H1 (cell line): ENCODE measurements around the gene ZNF528. TPM values are rescaled to one million over a fixed set of nuclear protein-coding genes. Genes with fewer than 3 reads are reported as not detected.

Experiments used
- BRCA1 ChIP-seq: IDR thresholded peaks from 2 replicates; pipeline ENCODE4 v1.6.1; 2012; ENCODE audit warnings: low read depth, low read length, improper control_type of control experiment
- FOSL1 ChIP-seq: IDR thresholded peaks from 2 replicates; pipeline ENCODE4 v1.6.1; 2011; ENCODE audit warnings: mild to moderate bottlenecking, low read depth, low read length, moderate library complexity; ENCODE audit not compliant: insufficient read depth
- KDM1A ChIP-seq: fragments of 200-600, 300-600 bp; sonication (generic); IDR thresholded peaks from 2 replicates; pipeline ENCODE4 v1.7.1; 2016; ENCODE audit warnings: mild to moderate bottlenecking, low read length, borderline replicate concordance
- KDM5A ChIP-seq: fragments of 200-600 bp; IDR thresholded peaks from 2 replicates; pipeline ENCODE4 v1.7.1; 2012; ENCODE audit warnings: mild to moderate bottlenecking, low read length, inconsistent platforms, mixed read lengths
- RBBP5 ChIP-seq: IDR thresholded peaks from 2 replicates; pipeline ENCODE4 v1.7.1; 2012; ENCODE audit warnings: low read depth, mild to moderate bottlenecking, inconsistent platforms, low read length, moderate library complexity, borderline replicate concordance
- SIRT6 ChIP-seq: IDR thresholded peaks from one replicate; pipeline ENCODE4 v1.7.1; 2012; ENCODE audit warnings: low read length, inconsistent platforms
- SIX5 ChIP-seq: IDR thresholded peaks from 2 replicates; pipeline ENCODE4 v1.6.1; 2011; ENCODE audit warnings: mild to moderate bottlenecking, low read depth, low read length
- ZNF274 ChIP-seq: IDR thresholded peaks from 2 replicates; pipeline ENCODE4 v1.7.0; 2012; ENCODE audit warnings: low read length, borderline replicate concordance; ENCODE audit errors: extremely low read depth
- polyA plus RNA-seq, 7 experiments: library from polyadenylated mRNA; depleted of rRNA in 3 of 7; stranded (reverse) in 5 of 7; unstranded in 2 of 7; fragments of >200 nt in 5 of 7; fragments of 200-250 nt in 2 of 7; gene quantifications; 1 replicate in 5 of 7; 2 replicates in 1 of 7; 4 replicates in 1 of 7; pipeline versions ENCODE4 v1.2.1 to v1.2.3, GENCODE V29; 2011 to 2013; ENCODE audit warnings: missing spikeins in 2 of 7, mixed read lengths in 2 of 7
- total RNA-seq: library from RNA; stranded (reverse); fragmentation: NEBNext Ultra II Directional; extraction: Animal tissue kit (Norgen Biotek cat#: 25700); gene quantifications from 2 replicates; pipeline ENCODE4 v1.2.1, GENCODE V29; 2021

Gene ZNF528
- total and polyA plus RNA-seq, 2 of the 8 experiments (the other 6 are each of a cell fraction or from before 2014, with no cell fraction given): 0.58 to 4.2 TPM

GRCh38 chr19:52410276-52410675, 12.6 kb downstream of the ZNF528 start (continued):
- TF ChIP-seq BRCA1: no peak
- TF ChIP-seq ZNF274: no peak
- no peak for TF ChIP-seq RBBP5
- TF ChIP-seq KDM1A: no peak
- no peak for TF ChIP-seq SIRT6
- TF ChIP-seq SIX5: no peak
- no peak for TF ChIP-seq KDM5A
- no peak for TF ChIP-seq FOSL1
